ENCODE measurements around the gene VGLL4. TPM values are rescaled to one million over a fixed set of nuclear protein-coding genes. Genes with fewer than 3 reads are reported as not detected.

Gene VGLL4
- total RNA-seq, 1 donor from 2014 or later: 82.6 TPM

DNA sequence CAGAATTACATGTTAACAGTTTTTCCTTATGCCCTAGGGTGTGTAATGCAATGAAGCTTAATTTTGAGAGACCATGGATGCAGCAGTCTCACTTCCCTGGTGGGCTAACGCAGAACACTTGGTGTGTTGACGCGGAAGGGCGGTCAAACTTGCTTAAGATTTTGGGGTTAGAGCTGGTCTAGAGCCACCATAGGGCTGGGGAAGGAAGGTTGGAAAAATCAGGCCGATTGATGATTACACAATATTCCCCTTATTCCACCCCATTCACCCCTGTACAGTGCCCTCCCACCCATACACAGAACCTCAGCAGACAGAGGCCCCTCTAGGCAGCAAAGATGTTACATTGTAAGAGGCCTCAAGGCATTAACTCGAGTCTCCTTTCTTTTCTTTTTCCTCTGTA lies 24.3 kb downstream of the VGLL4 start:
- Histone ChIP-seq H3K27ac (peak overlapping the region; percentile 27), H3K4me1 (peaks cover 60% of the 10 kb centered on the region), H3F3A (ENCODE audit: low read depth) (no peaks in the 10 kb centered on the region), H3K36me3 (no peaks in the 10 kb centered on the region), H3K4me3 (no peak overlapping the region), H3K79me2 (ENCODE audit: low read depth) (peaks cover 100% of the 10 kb centered on the region), H4K20me1 (ENCODE audit: low read depth) (peaks cover 100% of the 10 kb centered on the region), H2AFZ (replicated peaks) (no peak overlapping the region), H3K9me3 (ENCODE audit: low read depth) (no peaks in the 10 kb centered on the region), H3K9ac (no peak overlapping the region), H3K27me3 (no peaks in the 10 kb centered on the region), H3K4me2 (peak overlapping the region; percentile 15)
- TF ChIP-seq EZH2 (IDR thresholded peaks at IDR 0.05) (no peak), EZH2phosphoT487 (IDR thresholded peaks at IDR 0.05) (no peak)
- TF ChIP-seq, protein P1, sequence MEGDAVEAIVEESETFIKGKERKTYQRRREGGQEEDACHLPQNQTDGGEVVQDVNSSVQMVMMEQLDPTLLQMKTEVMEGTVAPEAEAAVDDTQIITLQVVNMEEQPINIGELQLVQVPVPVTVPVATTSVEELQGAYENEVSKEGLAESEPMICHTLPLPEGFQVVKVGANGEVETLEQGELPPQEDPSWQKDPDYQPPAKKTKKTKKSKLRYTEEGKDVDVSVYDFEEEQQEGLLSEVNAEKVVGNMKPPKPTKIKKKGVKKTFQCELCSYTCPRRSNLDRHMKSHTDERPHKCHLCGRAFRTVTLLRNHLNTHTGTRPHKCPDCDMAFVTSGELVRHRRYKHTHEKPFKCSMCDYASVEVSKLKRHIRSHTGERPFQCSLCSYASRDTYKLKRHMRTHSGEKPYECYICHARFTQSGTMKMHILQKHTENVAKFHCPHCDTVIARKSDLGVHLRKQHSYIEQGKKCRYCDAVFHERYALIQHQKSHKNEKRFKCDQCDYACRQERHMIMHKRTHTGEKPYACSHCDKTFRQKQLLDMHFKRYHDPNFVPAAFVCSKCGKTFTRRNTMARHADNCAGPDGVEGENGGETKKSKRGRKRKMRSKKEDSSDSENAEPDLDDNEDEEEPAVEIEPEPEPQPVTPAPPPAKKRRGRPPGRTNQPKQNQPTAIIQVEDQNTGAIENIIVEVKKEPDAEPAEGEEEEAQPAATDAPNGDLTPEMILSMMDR (IDR thresholded peaks at IDR 0.05): no peak
- no peak for DNase-seq (ENCODE audit: low spot score)
- H3K4me1 Mint-ChIP-seq: peaks cover 70% of the 10 kb centered on the region
- peaks cover 8% of the 10 kb centered on the region for H3K27me3 Mint-ChIP-seq (ENCODE audit: insufficient read depth, low read depth)
- peak overlapping the region; percentile 90 for H3K27ac Mint-ChIP-seq
- H3K36me3 Mint-ChIP-seq: peaks cover 42% of the 10 kb centered on the region
- peaks cover 23% of the 10 kb centered on the region for H3K9me3 Mint-ChIP-seq
- peak overlapping the region; percentile 46 for H3K4me3 Mint-ChIP-seq

DNA sequence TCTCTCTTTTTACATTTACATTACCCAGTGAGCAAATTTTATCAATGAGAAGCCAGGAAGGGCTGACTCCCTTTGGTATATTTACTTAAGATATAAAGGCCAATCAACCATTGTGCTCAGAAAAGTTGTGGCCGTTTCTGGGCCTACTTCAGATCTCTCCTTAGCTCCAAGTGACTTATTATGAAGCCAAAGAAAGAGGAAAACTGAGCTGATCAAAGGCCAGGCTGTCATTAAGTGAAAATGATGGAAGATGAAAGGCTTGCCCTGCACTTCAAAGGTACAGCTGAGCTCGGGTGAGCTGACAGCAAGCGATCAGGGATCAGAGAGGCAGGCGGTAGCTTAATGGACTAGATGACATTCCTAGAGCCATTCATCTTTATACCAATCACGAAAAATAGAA lies 24.8 kb downstream of the VGLL4 start:
- H3K27ac ChIP-seq: no peak overlapping the region
- H3K9ac ChIP-seq: no peak overlapping the region
- Mint-ChIP-seq H3K27me3 (ENCODE audit: insufficient read depth, low read depth) (peaks cover 9% of the 10 kb centered on the region), H3K4me1 (peaks cover 76% of the 10 kb centered on the region), H3K9me3 (peaks cover 17% of the 10 kb centered on the region), H3K4me3 (peak overlapping the region; percentile 46), H3K27ac (peak overlapping the region; percentile 46), H3K36me3 (peaks cover 42% of the 10 kb centered on the region)
- peak overlapping the region; percentile 15 for H3K4me2 ChIP-seq
- no peak for TF ChIP-seq EZH2phosphoT487 (IDR thresholded peaks at IDR 0.05)
- TF ChIP-seq, protein P1 (IDR thresholded peaks at IDR 0.05): no peak
- TF ChIP-seq EZH2 (IDR thresholded peaks at IDR 0.05): no peak
- peaks cover 100% of the 10 kb centered on the region for H4K20me1 ChIP-seq (ENCODE audit: low read depth)
- H3K27me3 ChIP-seq: no peaks in the 10 kb centered on the region
- no peaks in the 10 kb centered on the region for H3F3A ChIP-seq (ENCODE audit: low read depth)
- no peaks in the 10 kb centered on the region for H3K9me3 ChIP-seq (ENCODE audit: low read depth)
- H3K36me3 ChIP-seq: no peaks in the 10 kb centered on the region
- peaks cover 100% of the 10 kb centered on the region for H3K79me2 ChIP-seq (ENCODE audit: low read depth)
- H3K4me3 ChIP-seq: no peak overlapping the region
- H3K4me1 ChIP-seq: peaks cover 61% of the 10 kb centered on the region
- no peak for DNase-seq (ENCODE audit: low spot score)
- no peak overlapping the region for H2AFZ ChIP-seq (replicated peaks)

DNA sequence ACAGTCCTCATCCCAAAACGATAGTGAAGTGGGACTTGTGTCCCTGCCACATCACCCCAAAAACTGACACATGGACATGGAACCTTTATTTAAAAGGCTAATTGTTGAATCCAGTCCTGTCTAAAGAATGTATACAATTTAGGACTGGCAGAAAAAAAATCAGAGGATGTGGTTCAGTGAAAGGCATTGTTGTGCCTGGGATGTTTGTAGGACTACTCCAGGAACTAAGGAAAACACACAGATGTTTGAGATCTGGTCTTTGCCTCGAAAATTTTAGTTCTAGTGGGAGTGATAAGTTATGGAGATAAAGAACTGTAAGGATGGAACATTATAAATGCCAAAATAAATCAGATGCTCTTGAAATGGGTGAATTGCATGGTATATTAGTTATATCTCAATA lies 27.2 kb downstream of the VGLL4 start:
- H3F3A ChIP-seq (ENCODE audit: low read depth): peaks cover 6% of the 10 kb centered on the region
- peak overlapping the region; percentile 58 for H3K4me2 ChIP-seq
- Mint-ChIP-seq H3K27ac (no peak overlapping the region), H3K36me3 (peaks cover 36% of the 10 kb centered on the region), H3K4me3 (no peak overlapping the region), H3K27me3 (ENCODE audit: insufficient read depth, low read depth) (peaks cover 8% of the 10 kb centered on the region), H3K9me3 (peaks cover 5% of the 10 kb centered on the region), H3K4me1 (peaks cover 97% of the 10 kb centered on the region)
- H3K27ac ChIP-seq: no peak overlapping the region
- H3K9me3 ChIP-seq (ENCODE audit: low read depth): no peaks in the 10 kb centered on the region
- peaks cover 84% of the 10 kb centered on the region for H3K4me1 ChIP-seq
- peaks cover 100% of the 10 kb centered on the region for H4K20me1 ChIP-seq (ENCODE audit: low read depth)
- TF ChIP-seq EZH2 (IDR thresholded peaks at IDR 0.05): no peak
- TF ChIP-seq, protein P1 (IDR thresholded peaks at IDR 0.05): no peak
- no peak for TF ChIP-seq EZH2phosphoT487 (IDR thresholded peaks at IDR 0.05)
- no peak overlapping the region for H2AFZ ChIP-seq (replicated peaks)
- H3K27me3 ChIP-seq: no peaks in the 10 kb centered on the region
- peaks cover 100% of the 10 kb centered on the region for H3K79me2 ChIP-seq (ENCODE audit: low read depth)
- H3K4me3 ChIP-seq: no peak overlapping the region
- no peak for DNase-seq (ENCODE audit: low spot score)
- no peaks in the 10 kb centered on the region for H3K36me3 ChIP-seq
- H3K9ac ChIP-seq: no peak overlapping the region

Measured in neural progenitor cell (in vitro differentiated cells).